H1 (cell line): ENCODE results near the gene FCRLB. TPM values are rescaled to one million over a fixed set of nuclear protein-coding genes. Genes with fewer than 3 reads are reported as not detected.

Experiments used
- CTCF ChIA-PET: fragments of 300-600 bp; sonication (Branson Sonifier 250); formaldehyde crosslinking; loops from one replicate; lab custom pipeline; 2021; ENCODE audit not compliant: partially characterized antibody; lab: Charles Lee
- POLR2A ChIA-PET: fragments of 300-600 bp; sonication (Branson Sonifier 250); formaldehyde crosslinking; loops from one replicate; lab custom pipeline; 2021; ENCODE audit warnings: inconsistent platforms; ENCODE audit not compliant: partially characterized antibody; lab: Charles Lee
- DNase-seq, 2 experiments: peaks; one replicate each; pipeline versions ENCODE4 v3.0.0 to v3.0.0-alpha.2; 2010 to 2022; ENCODE audit warnings: low spot score in 2 of 2, low read depth in 1 of 2, mixed read lengths in 1 of 2
- FAIRE-seq: peaks from 2 replicates; lab custom pipeline; 2011; peaks lifted over from hg19 to GRCh38; lab: Jason Lieb, UNC
- H2AFZ ChIP-seq: 2 replicates; pipeline ENCODE4 v1.8.1; 2012; ENCODE audit warnings: low read length, inconsistent platforms
- H2AK5ac ChIP-seq: 2 replicates; pipeline ENCODE4 v1.6.1; 2013; ENCODE audit warnings: low read depth, low read length
- H2BK120ac ChIP-seq: replicated peaks from 2 replicates; pipeline ENCODE3; 2013; ENCODE audit warnings: low read depth, low read length, inconsistent platforms
- H2BK12ac ChIP-seq: 2 replicates; pipeline ENCODE4 v1.6.1; 2013; ENCODE audit warnings: low read depth, low read length
- H2BK15ac ChIP-seq: 2 replicates; pipeline ENCODE4 v1.6.1; 2013; ENCODE audit warnings: low read length
- H2BK20ac ChIP-seq: 2 replicates; pipeline ENCODE4 v1.6.1; 2013; ENCODE audit warnings: low read length
- H2BK5ac ChIP-seq: 2 replicates; pipeline ENCODE4 v1.6.1; 2013; ENCODE audit warnings: low read depth, low read length
- H3K14ac ChIP-seq: 2 replicates; pipeline ENCODE4 v1.6.1; 2013; ENCODE audit warnings: inconsistent platforms; ENCODE audit not compliant: insufficient read length
- H3K18ac ChIP-seq: 2 replicates; pipeline ENCODE4 v1.6.1; 2013; ENCODE audit warnings: low read length; ENCODE audit errors: extremely low read depth
- H3K23ac ChIP-seq: 2 replicates; pipeline ENCODE4 v1.6.1; 2013; ENCODE audit warnings: inconsistent platforms; ENCODE audit not compliant: insufficient read length
- H3K23me2 ChIP-seq: 2 replicates; pipeline ENCODE4 v1.6.1; 2013; ENCODE audit warnings: low read depth, low read length
- H3K27ac ChIP-seq: 2 replicates; pipeline ENCODE4 v1.6.1; 2011; ENCODE audit warnings: low read depth, low read length, inconsistent platforms
- H3K27me3 ChIP-seq, 4 experiments: replicated peaks in 1 of 4; 1 replicate in 1 of 4; 2 replicates in 3 of 4; pipeline versions ENCODE4 v1.6.1 to v1.8.1; 2011 to 2013; ENCODE audit warnings: low read length in 3 of 4, mild to moderate bottlenecking in 3 of 4, inconsistent platforms in 2 of 4, mixed read lengths in 2 of 4, moderate library complexity in 1 of 4; ENCODE audit not compliant: control insufficient read depth in 3 of 4, insufficient read depth in 3 of 4; ENCODE audit errors: extremely low read depth in 1 of 4
- H3K36me3 ChIP-seq, 4 experiments: 2 replicates each; pipeline versions ENCODE4 v1.6.1 to v1.8.1; 2011 to 2013; ENCODE audit warnings: mild to moderate bottlenecking in 4 of 4, low read length in 3 of 4, moderate library complexity in 2 of 4, control low read depth in 1 of 4, inconsistent platforms in 1 of 4; ENCODE audit not compliant: insufficient read depth in 4 of 4, control insufficient read depth in 2 of 4
- H3K4ac ChIP-seq: replicated peaks from 2 replicates; pipeline ENCODE3; 2013; ENCODE audit warnings: low read length, low read depth, mixed read lengths, inconsistent platforms; ENCODE audit not compliant: insufficient read length
- H3K4me1 ChIP-seq, 4 experiments: replicated peaks in 1 of 4; 1 replicate in 1 of 4; 2 replicates in 3 of 4; pipeline versions ENCODE4 v1.6.1 to v1.8.1; 2011 to 2013; ENCODE audit warnings: low read length in 3 of 4, inconsistent platforms in 2 of 4, mixed read lengths in 1 of 4; ENCODE audit not compliant: insufficient read depth in 4 of 4, control insufficient read depth in 3 of 4
- H3K4me2 ChIP-seq, 2 experiments: 2 replicates each; pipeline versions ENCODE4 v1.6.1 to v1.8.1; 2011 to 2013; ENCODE audit warnings: low read depth in 2 of 2, low read length in 2 of 2, control low read depth in 1 of 2, inconsistent platforms in 1 of 2, mild to moderate bottlenecking in 1 of 2; ENCODE audit not compliant: insufficient read depth in 1 of 2
- H3K4me3 ChIP-seq, 4 experiments: fragments of 200-600, 300-600 bp in 1 of 4; sonication (generic), shearing (Covaris generic), sonication (Bioruptor Twin) in 1 of 4; 2 replicates each; pipeline versions ENCODE4 v1.5.1 to v1.8.1; 2011 to 2016; ENCODE audit warnings: low read length in 4 of 4, low read depth in 3 of 4, control low read depth in 2 of 4, inconsistent platforms in 2 of 4, mild to moderate bottlenecking in 2 of 4, mixed read lengths in 1 of 4, moderate library complexity in 1 of 4; ENCODE audit not compliant: insufficient read depth in 2 of 4; ENCODE audit errors: extremely low read depth in 1 of 4
- H3K56ac ChIP-seq: replicated peaks from 2 replicates; pipeline ENCODE3; 2013; ENCODE audit warnings: low read depth, mild to moderate bottlenecking, mixed read lengths, low read length, inconsistent platforms; ENCODE audit not compliant: insufficient read length
- H3K79me1 ChIP-seq: 2 replicates; pipeline ENCODE4 v1.6.1; 2013; ENCODE audit warnings: low read depth, low read length, control low read depth
- H3K79me2 ChIP-seq, 2 experiments: 2 replicates each; pipeline versions ENCODE4 v1.6.1 to v1.8.1; 2012 to 2013; ENCODE audit warnings: low read length in 2 of 2, mild to moderate bottlenecking in 2 of 2, inconsistent platforms in 1 of 2; ENCODE audit not compliant: insufficient read depth in 2 of 2, control insufficient read depth in 1 of 2
- H3K9ac ChIP-seq, 4 experiments: replicated peaks in 1 of 4; 1 replicate in 1 of 4; 2 replicates in 3 of 4; pipeline versions ENCODE4 v1.6.1 to v1.8.1; 2011 to 2013; ENCODE audit warnings: low read depth in 3 of 4, low read length in 3 of 4, control low read depth in 2 of 4, mild to moderate bottlenecking in 2 of 4, moderate library complexity in 2 of 4, inconsistent platforms in 1 of 4; ENCODE audit errors: extremely low read depth in 1 of 4
- H3K9me3 ChIP-seq, 2 experiments: 2 replicates each; pipeline versions ENCODE4 v1.6.1 to v1.8.1; 2012 to 2013; ENCODE audit warnings: mild to moderate bottlenecking in 2 of 2, moderate library complexity in 2 of 2, control low read depth in 1 of 2, inconsistent platforms in 1 of 2, low read depth in 1 of 2, low read length in 1 of 2, mixed read lengths in 1 of 2; ENCODE audit not compliant: insufficient read depth in 2 of 2
- H4K20me1 ChIP-seq, 2 experiments: replicated peaks in 1 of 2; 2 replicates each; pipeline versions ENCODE3 to v1.8.1; 2011 to 2013; ENCODE audit warnings: inconsistent platforms in 2 of 2, low read length in 2 of 2, mild to moderate bottlenecking in 1 of 2; ENCODE audit not compliant: insufficient read depth in 2 of 2, control insufficient read depth in 1 of 2
- H4K5ac ChIP-seq: 2 replicates; pipeline ENCODE4 v1.6.1; 2013; ENCODE audit warnings: low read length, low read depth, mixed read lengths, inconsistent platforms; ENCODE audit not compliant: insufficient read length
- H4K8ac ChIP-seq: 2 replicates; pipeline ENCODE4 v1.8.0; 2013; ENCODE audit warnings: mild to moderate bottlenecking, moderate library complexity, low read length, inconsistent platforms; ENCODE audit not compliant: insufficient read depth; ENCODE audit errors: extremely low read depth
- H4K91ac ChIP-seq: replicated peaks from 2 replicates; pipeline ENCODE3; 2013; ENCODE audit warnings: low read length, mixed read lengths, inconsistent platforms; ENCODE audit not compliant: insufficient read length
- EZH2 ChIP-seq: fragments of 200-600 bp; sonication (generic); IDR thresholded peaks from 2 replicates; pipeline ENCODE4 v1.7.1; 2012; ENCODE audit warnings: low read depth, mild to moderate bottlenecking, moderate library complexity, low read length, inconsistent platforms; ENCODE audit not compliant: severe bottlenecking
- RNF2 ChIP-seq: fragments of 200-900, 300-1000 bp; sonication (generic); IDR thresholded peaks from 2 replicates; pipeline ENCODE4 v1.7.1; 2016; ENCODE audit warnings: borderline replicate concordance, low read depth, mild to moderate bottlenecking, antibody characterized with exemption, low read length; ENCODE audit not compliant: poor library complexity, severe bottlenecking; ENCODE audit errors: missing control alignments
- polyA plus RNA-seq, 7 experiments: library from polyadenylated mRNA; depleted of rRNA in 3 of 7; stranded (reverse) in 5 of 7; unstranded in 2 of 7; fragments of >200 nt in 5 of 7; fragments of 200-250 nt in 2 of 7; gene quantifications; 1 replicate in 5 of 7; 2 replicates in 1 of 7; 4 replicates in 1 of 7; pipeline versions ENCODE4 v1.2.1 to v1.2.3, GENCODE V29; 2011 to 2013; ENCODE audit warnings: missing spikeins in 2 of 7, mixed read lengths in 2 of 7
- total RNA-seq: library from RNA; stranded (reverse); fragmentation: NEBNext Ultra II Directional; extraction: Animal tissue kit (Norgen Biotek cat#: 25700); gene quantifications from 2 replicates; pipeline ENCODE4 v1.2.1, GENCODE V29; 2021

Gene FCRLB
- total and polyA plus RNA-seq, 2 of the 8 experiments (the other 6 are each of a cell fraction or from before 2014, with no cell fraction given) = 0.14 to 0.24 TPM

GRCh38 chr1:161768986-161769672 is 47.8 kb downstream of the FCRLB start:
- H2AK5ac ChIP-seq = no peak overlapping the region
- H4K5ac ChIP-seq = no peak overlapping the region
- peaks cover 0 to 4% of the 10 kb centered on the region in 2 experiments; a peak in 1 of 4 replicates for H3K79me2 ChIP-seq
- no peaks in the 10 kb centered on the region for H4K20me1 ChIP-seq
- FAIRE-seq (no peak), DNase-seq (no peak)
- H3K18ac ChIP-seq = no peak overlapping the region
- no peak overlapping the region for H4K8ac ChIP-seq
- H2AFZ ChIP-seq = no peak overlapping the region
- H3K9ac ChIP-seq = no peak overlapping the region
- H3K4ac ChIP-seq = no peak overlapping the region
- H3K56ac ChIP-seq = no peak overlapping the region
- no peaks in the 10 kb centered on the region for H3K36me3 ChIP-seq
- no peak overlapping the region for H2BK12ac ChIP-seq
- H2BK120ac ChIP-seq = no peak overlapping the region
- H3K4me2 ChIP-seq = no peak overlapping the region
- H3K27me3 ChIP-seq = no peaks in the 10 kb centered on the region
- H3K4me3 ChIP-seq = no peak overlapping the region
- no peak overlapping the region for H3K27ac ChIP-seq
- H2BK15ac ChIP-seq = no peak overlapping the region
- H4K91ac ChIP-seq = no peak overlapping the region
- H3K14ac ChIP-seq = no peak overlapping the region
- CTCF ChIA-PET = interaction anchor here (1.0 to 1.2 kb wide), 2 partner anchors 19 to 268 kb away, joined by 3 read pairs; partner anchors contain the start of gene DUSP12
- no peaks in the 10 kb centered on the region for H3K4me1 ChIP-seq
- H3K23me2 ChIP-seq = no peaks in the 10 kb centered on the region; the same call in 1 of the 2 replicates
- no peaks in the 10 kb centered on the region for H3K9me3 ChIP-seq
- H3K23ac ChIP-seq = no peak overlapping the region
- H2BK20ac ChIP-seq = no peak overlapping the region
- POLR2A ChIA-PET = no interaction called here
- H2BK5ac ChIP-seq = no peak overlapping the region
- H3K79me1 ChIP-seq = no peaks in the 10 kb centered on the region; the same call in 1 of the 2 replicates
- no peak for TF ChIP-seq EZH2
- TF ChIP-seq RNF2 = no peak
